Activated T-helper 9 cell treated with anti-CD3 and anti-CD28 coated beads, Interleukin-2, amount 50 U/mL, for 16 hours (primary cell): ENCODE data around the gene EPHX1.
A peak's percentile ranks its signal among the peaks of the same experiment; 100 is the strongest.
"Not testable (repeated sequence)": the region's sequence is repeated elsewhere in the genome, so short reads cannot be mapped to it uniquely, and the experiment has no call there.

ENCODE experiments used
- DNase-seq: peaks from one replicate; pipeline ENCODE4 v3.0.0-alpha.2; 2020; ENCODE audit warnings: low read depth

Gene EPHX1

GRCh38 chr1:225777583-225778336 lies 32.2 kb upstream of the EPHX1 start, which contains the start of gene SRP9:
Gene SRP9, plus strand, starts transcription at chr1:225777826. Its CDS starts 115 bp downstream, at chr1:225777941.
- DNase-seq = peak; percentile 98

DNA sequence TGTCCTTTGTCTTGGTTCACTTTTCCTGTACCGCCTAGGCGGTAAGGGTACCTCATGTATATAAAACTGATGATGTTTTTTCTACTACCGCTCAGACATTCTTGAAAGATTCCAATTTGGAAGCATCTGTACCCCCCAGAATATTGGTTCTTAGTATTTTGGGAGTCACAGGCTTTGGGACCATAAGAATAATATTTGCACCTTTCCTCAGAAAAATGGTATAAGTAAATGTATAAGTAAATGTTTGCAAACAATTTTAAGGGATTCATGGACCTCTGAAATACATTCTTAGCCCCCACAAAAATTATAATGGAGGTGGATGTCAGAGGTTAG lies 31.6 kb upstream of the EPHX1 start:
- no peak for DNase-seq

DNA sequence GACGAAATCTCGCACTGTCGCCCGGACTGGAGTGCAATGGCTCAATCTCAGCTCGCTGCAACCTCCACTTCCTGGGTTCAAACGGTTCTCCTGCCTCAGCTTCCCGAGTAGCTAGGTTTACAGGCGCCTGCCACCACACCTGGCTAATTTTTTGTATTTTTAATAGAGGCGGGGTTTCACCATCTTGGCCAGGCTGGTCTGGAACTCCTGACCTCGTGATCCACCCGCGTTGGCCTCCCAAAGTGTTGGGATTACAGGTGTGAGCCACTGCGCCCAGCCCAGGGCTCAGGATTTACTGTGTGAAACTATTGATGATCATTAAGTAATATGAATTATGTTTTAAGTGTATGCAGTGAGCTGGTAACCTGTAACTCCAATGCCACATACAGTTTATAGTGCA lies 30.8 kb upstream of the EPHX1 start:
- DNase-seq = not testable (repeated sequence)

DNA sequence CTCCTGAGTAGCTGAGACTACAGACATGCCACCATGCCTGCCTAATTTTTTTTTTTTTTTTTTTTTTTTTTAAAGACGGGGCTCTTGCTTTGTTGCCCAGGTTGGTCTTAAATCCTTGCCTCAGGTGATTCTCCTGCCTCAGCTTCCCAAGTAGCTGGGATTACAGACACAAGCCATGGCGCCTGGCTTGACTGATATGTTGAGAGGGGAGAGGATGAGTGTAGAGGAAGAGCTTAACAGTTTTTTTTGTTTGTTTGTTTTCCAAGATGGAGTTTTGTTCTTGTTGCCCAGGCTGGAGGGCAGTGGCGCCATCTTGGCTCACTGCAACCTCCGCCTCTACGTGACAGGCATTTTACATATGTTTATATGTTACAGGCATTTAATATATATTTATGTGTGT lies 29.8 kb upstream of the EPHX1 start:
- DNase-seq = no peak

- DNase-seq = no peak
Observed at GRCh38 chr1:225780630-225781029, 29.3 kb upstream of the EPHX1 start.

DNA sequence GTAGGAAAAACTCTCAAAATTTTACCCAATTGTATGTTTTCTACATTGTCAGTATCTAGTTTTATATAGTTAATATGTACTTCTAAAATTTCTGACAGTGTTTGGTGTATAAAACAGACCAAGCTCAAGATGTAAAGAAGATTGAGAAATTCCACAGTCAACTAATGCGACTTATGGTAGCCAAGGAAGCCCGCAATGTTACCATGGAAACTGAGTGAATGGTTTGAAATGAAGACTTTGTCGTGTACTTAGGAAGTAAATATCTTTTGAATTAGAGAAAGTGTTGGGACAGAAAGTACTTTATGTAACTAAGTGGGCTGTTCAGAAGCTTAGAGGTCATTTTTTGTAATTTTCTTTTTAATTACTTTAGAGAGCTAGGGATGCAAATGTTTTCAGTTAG lies 20.8 kb upstream of the EPHX1 start:
- not testable (repeated sequence) for DNase-seq

DNA sequence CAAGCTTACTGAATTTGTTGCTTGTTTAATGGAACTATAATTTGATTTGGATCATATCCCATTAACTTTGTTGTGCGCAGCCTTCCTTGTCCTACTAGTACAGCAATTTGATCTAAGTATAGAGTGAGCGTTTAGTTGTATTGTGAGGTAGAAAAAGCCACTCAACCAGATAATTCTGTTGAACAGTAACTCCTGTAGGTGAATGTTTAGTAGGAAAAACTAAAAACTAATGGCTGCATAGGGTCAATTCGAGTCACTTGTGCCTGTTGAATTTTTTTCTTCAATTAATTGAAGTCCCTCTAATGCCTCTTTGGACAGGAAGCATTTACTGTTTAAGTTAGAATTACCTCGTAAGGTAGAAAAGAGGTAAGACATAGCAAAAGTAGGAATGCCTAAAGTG lies 15.0 kb upstream of the EPHX1 start:
- DNase-seq = no peak

DNA sequence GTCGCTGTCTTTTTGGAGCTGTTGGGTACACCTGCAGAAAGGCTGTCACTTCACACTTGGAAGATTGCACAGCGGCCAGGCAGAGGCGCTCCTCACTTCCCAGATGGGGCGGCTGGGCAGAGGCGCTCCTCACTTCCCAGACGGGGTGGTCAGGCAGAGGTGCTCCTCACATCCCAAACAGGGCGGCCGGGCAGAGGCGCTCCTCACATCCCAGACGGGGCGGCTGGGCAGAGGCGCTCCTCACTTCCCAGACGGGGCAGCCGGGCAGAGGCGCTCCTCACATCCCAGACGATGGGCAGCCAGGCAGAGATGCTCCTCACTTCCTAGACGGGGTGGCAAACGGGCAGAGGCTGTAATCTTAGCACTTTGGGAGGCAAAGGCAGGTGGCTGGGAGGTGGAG lies 13.8 kb upstream of the EPHX1 start:
- DNase-seq = not testable (repeated sequence)

GRCh38 chr1:225801146-225801545 lies 8.8 kb upstream of the EPHX1 start:
- not testable (repeated sequence) for DNase-seq

GRCh38 chr1:225806249-225806648 lies 3.7 kb upstream of the EPHX1 start:
- DNase-seq = no peak

DNA sequence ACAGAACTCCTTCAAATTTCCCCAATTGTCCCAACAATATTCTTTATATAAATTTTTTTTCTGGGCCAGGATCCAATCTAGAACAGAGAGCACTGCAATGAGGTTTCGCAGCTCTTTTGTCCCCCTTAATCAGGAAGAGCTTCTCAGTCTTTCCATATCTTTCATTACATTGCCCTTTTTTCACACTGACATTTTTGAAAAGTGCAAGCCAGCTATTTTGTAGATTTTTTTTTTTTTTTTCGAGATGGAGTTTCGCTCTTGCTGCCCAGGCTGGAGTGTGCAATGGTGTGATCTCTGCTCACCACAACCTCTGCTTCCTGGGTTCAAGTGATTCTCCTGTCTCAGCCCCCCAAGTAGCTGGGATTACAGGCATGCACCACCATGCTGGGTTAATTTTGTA lies 3.2 kb upstream of the EPHX1 start:
- DNase-seq = not testable (repeated sequence)

DNA sequence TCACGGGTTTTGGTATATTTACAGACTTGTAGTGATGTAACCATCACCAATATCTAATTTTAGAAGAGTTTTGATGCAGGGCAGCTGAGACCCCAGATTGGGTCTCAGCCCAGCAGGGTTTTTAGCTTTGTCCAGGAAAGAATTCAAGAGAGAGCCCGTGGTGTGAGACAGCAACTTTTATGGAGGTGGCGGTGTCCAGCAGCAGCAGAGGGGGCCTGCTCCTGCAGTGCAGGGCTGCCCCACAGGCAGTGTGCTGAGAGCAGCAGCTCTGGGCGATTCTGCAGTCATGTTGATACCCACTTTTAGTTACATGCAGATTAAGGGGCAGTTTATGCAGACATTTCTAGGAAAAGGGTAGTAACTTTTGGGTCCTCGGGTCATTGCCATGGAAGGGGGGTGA lies 1.8 kb upstream of the EPHX1 start:
- DNase-seq = no peak

GRCh38 chr1:225810579-225811538 lies 935 bp downstream of the EPHX1 start:
- not testable (repeated sequence) for DNase-seq

DNA sequence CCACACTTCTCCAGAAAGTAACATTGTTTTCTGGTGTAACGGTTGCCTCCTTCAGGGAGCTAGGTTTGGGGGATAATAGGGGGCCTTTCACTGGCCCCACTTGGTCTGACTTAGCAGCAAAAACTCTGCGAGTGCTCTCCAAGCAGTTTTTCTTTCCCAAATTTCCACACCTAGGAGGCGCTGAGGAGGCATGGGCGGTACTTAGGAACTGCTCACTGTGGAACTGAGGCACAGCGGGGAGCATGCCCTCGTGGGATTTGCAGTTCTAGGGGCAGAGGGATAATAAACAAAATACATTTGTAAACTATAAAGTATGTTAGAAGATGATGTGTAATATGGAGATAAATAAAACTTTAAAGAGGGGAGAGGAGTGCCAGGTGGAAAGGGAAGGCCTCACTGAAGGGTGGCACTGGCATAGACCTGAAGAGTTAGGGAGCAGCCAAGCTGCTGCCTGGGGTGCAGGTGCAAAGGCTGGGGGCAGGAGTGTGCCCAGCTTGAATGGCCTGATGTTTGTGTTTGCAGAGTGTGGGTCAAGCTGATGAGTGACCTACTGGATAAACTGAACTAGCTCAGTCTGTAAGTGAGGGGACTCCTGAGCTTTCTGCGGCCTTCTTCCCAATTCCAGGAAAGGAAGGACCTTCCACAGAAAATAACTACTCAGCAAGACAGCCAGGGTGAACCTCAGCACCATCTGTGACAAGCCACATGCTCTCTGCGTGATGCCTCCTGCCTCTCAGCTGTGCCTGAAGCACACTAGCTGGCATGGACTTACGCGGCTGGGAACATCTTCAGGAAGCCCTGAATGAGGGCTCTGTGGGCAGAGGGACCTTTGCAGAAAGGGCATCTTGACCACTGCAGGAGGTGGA lies 1.9 kb downstream of the EPHX1 start:
- no peak for DNase-seq

DNA sequence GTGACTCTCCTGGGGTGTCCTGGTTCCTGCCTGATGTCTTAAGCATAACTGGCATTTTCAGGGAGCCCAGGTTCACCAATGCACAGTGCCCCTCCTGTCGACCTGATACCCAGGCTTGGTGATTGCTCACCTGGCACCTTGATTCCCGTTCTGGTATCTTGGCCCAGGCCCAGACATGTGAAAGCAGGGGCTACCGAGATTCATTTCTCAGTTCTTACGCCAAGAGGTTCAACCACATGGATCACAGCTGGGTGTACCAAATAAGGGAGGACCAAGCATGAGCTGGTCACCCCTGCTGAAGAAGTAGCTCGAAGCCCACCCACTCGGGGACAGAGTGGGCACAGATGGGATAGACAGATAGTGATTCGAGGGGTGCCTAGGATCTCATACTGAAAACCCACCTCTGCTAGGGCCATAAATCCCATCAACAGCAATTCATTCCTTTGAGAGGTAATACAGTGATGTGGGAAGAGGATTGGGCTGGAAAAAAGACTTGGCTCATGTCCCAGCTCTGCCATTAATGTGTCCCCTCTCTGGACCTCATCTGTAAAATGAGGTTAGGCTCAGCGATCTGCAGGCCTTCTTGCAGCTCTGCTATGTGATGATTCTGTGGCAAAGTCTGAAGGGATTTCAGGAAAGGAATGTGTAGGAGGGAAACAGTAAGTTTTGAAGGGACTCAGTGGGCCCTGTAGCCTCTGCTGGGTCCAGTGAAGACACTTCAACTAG lies 2.7 kb downstream of the EPHX1 start:
- no peak for DNase-seq

- no peak for DNase-seq
Observed at GRCh38 chr1:225813214-225813964, 3.5 kb downstream of the EPHX1 start.

DNA sequence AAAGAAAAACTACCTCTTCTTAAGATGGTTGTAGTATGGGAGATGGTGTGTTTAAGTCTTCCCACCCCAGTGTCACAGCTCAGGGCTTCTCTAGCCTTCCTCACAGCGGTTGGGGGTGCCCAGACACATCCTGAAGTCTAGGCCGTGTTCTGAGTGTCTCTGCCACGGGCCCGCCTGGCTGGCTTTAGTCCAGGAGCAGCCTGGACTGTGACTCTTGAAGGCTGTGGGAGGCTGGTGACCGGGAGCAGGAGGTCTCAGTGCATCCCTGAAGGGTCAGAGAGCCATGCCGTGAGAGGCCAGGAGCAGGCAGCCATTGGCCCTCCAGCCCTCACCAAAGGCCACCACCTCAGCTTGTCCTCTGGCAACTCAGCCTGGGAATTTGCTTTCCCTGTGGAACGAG lies 4.5 kb downstream of the EPHX1 start:
- no peak for DNase-seq

DNA sequence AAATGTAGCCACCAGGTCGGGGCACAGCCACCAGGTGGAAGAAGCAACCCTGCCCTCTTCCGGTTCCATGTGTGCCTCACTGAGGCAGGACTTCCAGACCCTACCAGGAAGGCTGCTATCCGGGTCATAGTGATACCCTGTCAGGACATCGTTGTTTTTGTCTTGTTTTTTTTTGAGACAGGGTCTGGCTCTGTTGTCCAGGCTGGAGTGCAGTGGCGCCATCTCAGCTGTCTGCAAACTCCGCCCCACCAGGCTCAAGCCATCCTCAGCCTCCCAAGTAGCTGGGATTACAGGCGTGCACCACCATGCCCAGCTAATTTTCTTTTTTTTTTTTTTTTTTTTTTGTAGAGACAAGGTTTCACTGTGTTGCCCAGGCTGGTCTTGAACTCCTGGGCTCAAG lies 5.2 kb downstream of the EPHX1 start:
- DNase-seq = not testable (repeated sequence)

DNA sequence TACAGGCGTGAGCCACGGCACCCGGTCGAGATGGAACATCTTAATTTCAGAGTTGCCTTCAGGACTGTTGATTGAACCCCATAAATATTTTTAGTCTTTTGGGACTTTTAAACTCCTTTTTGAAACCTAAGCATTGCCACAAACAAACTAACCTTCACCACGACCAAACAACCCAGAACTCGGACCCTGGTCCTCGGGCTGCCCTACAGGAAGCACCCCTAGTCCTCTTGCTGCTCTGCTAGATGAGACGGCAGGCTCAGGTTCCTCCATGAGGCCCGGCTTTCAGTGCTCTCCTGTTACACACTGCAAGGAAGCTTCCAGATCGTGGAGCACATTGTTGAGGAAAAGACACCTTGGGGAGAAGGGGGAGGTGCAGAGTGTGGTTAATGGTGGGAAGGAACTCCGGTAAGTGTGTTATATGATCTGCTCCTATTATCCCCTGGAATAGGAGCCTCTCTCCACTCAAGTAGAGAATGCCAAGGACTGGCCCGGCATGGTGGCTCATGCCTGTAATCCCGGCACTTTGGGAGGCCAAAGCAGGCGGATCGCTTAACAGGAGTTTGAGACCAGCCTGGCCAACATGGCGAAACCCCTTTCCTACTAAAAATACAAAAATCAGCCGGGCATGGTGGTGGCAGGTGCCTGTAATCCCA lies 5.7 kb downstream of the EPHX1 start:
- DNase-seq = no peak
